Small intestine (tissue), 7 donors: ENCODE data around the gene SLC16A3. TPM values are rescaled to one million over a fixed set of nuclear protein-coding genes. Genes with fewer than 3 reads are reported as not detected.

Experiments used
- DNase-seq, 2 donors: peaks; one replicate each; pipeline versions ENCODE4 v3.0.0 to v3.0.0-alpha.2; 2013
- FAIRE-seq: peaks from 2 replicates; lab custom pipeline; 2012; peaks lifted over from hg19 to GRCh38; lab: Jason Lieb, UNC
- H3K27ac ChIP-seq, 3 donors: one replicate each; pipeline ENCODE4 v1.5.1; 2013; ENCODE audit warnings: low read length in 2 of 3, mild to moderate bottlenecking in 2 of 3, control low read depth in 1 of 3, inconsistent platforms in 1 of 3, low read depth in 1 of 3, moderate library complexity in 1 of 3
- H3K27me3 ChIP-seq, 3 donors: one replicate each; pipeline ENCODE4 v1.6.1; 2013; ENCODE audit warnings: low read length in 3 of 3, inconsistent platforms in 1 of 3; ENCODE audit not compliant: control insufficient read depth in 3 of 3, insufficient read depth in 3 of 3
- H3K36me3 ChIP-seq, 3 donors: one replicate each; pipeline ENCODE4 v1.6.1; 2013; ENCODE audit warnings: low read length in 3 of 3, inconsistent platforms in 1 of 3, low read depth in 1 of 3, mild to moderate bottlenecking in 1 of 3, moderate library complexity in 1 of 3; ENCODE audit not compliant: control insufficient read depth in 3 of 3, insufficient read depth in 2 of 3
- H3K4me1 ChIP-seq, 3 donors: one replicate each; pipeline ENCODE4 v1.6.1; 2013; ENCODE audit warnings: low read length in 2 of 3, inconsistent platforms in 1 of 3, low read depth in 1 of 3, mild to moderate bottlenecking in 1 of 3, moderate library complexity in 1 of 3; ENCODE audit not compliant: control insufficient read depth in 3 of 3, insufficient read depth in 2 of 3
- H3K4me3 ChIP-seq, 3 donors: one replicate each; pipeline ENCODE4 v1.5.1; 2013; ENCODE audit warnings: low read length in 3 of 3, control low read depth in 1 of 3, inconsistent platforms in 1 of 3, low read depth in 1 of 3, mild to moderate bottlenecking in 1 of 3, moderate library complexity in 1 of 3
- H3K9me3 ChIP-seq, 2 donors: one replicate each; pipeline ENCODE4 v1.6.1; 2013; ENCODE audit warnings: low read depth in 1 of 2, low read length in 1 of 2; ENCODE audit not compliant: control insufficient read depth in 2 of 2, insufficient read depth in 1 of 2
- WGBS, 3 donors: extraction: QIAGEN DNeasy Blood & Tissue Kit; methylation state at CpG; one replicate each; pipeline ENCODE4 v1.1.7; 2013; 5-methylcytosine and 5-hydroxymethylcytosine counted together
- polyA plus RNA-seq, 4 donors: library from polyadenylated mRNA; stranded (reverse) in 3 of 4; unstranded in 1 of 4; fragments of 200-250 nt in 3 of 4; fragments of 120-200 nt in 1 of 4; gene quantifications; one replicate each; pipeline versions ENCODE4 v1.2.1 to v1.2.3, GENCODE V29; 2013
- donor health status: healthy with polysubstance abuse.
- donor health status: control.
- donor health status: control.
- donor health status: Bipolar disorder and iron deficiency.
- donor health status: healthy.

SLC16A3 gene
- polyA plus RNA-seq, 4 donors = 5.4 to 33.2 (median 14.5) TPM

DNA sequence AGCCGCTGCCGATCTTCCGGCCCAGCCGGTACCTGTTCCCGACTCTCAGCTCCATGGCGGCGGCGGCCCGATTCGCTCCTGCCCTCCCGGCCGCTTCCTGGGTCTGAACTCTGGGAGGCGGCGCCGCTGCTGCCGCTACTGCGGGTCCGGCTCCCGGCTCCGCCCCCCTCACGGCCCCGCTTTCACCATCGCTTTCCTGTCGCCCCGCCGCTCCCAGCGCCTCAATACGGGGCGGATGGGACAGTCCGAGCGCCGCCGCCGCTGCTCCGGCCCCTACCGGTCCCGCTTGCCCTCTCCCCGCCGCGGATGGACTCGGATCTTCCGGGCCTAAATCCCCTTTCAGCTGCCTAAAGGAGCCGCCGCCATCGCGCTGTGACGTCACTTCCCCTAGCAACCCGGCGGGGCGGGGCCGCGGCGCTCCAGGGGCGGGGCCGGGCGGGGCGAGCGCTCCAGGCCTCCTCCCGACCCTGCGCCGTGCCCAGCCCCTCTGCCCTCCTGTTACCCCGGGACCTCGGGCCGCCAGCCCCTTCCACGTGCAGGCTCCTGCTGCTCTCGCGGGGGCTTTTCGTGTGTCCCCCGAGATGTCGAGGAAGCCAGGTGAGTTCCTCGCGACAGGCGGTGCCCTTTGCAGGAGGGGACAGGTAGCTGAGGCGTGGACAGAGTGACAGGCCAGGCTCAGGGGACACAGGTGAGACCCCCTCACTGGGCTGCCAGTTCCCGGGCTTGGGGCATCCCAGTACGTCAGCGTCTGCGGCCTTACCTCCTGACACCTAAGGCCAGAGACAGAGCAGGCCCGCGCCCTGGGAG, 44.7 kb downstream of the SLC16A3 start, which contains the start of gene CSNK1D:
Gene CSNK1D (minus strand): TSS at position 374 of the 807 bp plus-strand sequence. CDS start 319 bp downstream, at position 55.
- no peaks in the 10 kb centered on the region for H3K9me3 ChIP-seq
- peak within 1 kb of the TSS; percentile 91 to 99 (median 96) for H3K4me3 ChIP-seq
- FAIRE-seq (no peak), DNase-seq (peak; percentile 87 to 99)
- 3 to 5% (median 4%) methylated on average over 54 to 80 of the region's 80 CpGs for WGBS, 3 donors
- H3K27ac ChIP-seq = peak within 1 kb of the TSS; percentile 94 to 97 (median 96)
- H3K27me3 ChIP-seq = no peaks in the 10 kb centered on the region
- H3K4me1 ChIP-seq = peaks cover 8 to 58% (median 16%) of the 10 kb centered on the region in 3 donors
- H3K36me3 ChIP-seq = peaks cover 0 to 53% (median 2%) of the 10 kb centered on the region in 3 donors

DNA sequence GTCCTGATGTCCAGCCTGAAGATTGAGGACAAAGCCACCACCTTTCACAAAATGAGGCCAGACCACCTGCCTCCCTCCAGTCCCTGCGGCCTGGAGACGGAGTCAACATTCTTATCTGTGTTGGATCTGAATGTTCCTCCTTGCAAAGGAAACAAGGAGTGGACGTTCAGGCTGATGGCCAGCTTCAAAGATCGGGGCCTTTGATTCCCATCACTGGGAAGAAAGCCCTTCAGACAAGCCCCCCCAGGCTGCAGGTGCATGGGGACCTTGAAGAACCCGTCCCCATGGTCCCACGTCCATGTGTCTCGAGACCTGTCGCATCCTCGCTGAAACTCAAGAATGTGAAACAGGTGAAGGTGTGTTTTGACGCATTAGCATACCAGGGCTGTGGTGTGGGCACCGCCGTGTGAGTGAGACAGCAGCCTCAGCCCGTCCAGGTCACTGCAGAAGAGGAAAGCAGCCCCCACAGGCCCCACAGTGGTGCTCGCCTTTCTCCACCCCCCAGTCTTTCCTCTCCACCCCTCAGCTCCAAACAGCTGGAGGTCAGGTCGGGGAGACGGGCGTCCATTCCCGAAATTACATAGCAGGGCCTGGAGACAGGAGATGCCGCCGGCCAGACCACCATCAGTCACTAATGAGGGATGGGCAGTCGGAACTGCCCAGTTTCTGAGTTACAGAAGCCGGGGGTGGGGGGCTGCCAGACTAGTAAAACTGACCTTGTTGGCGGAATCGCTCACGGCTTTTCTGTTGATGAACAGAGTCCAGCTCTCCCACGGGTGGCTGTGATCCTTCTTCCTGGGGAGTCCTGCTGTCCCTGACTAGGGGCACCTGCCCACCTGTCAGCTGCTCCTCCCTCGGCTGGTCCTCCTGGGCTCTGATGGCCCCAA, 45.5 kb downstream of the SLC16A3 start:
- DNase-seq (no peak), FAIRE-seq (no peak)
- Histone ChIP-seq H3K4me3 (peak overlapping the region in 2 of 3 donors; percentile 91 to 96), H3K9me3 (peaks cover 0 to 7% of the 10 kb centered on the region in 2 donors), H3K36me3 (peaks cover 0 to 45% (median 2%) of the 10 kb centered on the region in 3 donors), H3K27ac (peak overlapping the region in 1 of 3 donors; percentile 75), H3K4me1 (peaks cover 8 to 58% (median 14%) of the 10 kb centered on the region in 3 donors), H3K27me3 (no peaks in the 10 kb centered on the region)
- WGBS, 3 donors = 20 to 59% (median 34%) methylated on average over 26 to 27 of the region's 27 CpGs

DNA sequence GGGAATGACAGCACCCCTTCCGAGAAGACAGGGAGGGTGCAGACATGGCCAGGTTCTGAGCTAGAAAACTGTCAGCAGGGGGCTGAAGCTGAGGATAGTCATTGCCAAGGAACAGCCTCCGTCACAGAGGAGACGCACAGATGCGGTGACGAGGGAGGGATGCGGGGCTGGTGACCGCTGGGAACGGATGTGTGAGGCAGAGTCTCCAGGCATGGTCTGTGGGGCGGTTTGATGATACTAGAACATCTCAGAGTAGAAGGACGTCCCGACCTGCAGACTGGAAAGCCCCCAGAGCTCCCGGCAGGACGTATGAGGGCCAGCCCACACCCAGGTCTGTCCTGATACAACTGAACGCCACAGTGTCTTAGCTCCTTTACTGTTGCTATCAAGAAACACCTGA, 46.5 kb downstream of the SLC16A3 start:
- H3K36me3 ChIP-seq = peaks cover 0 to 35% (median 0%) of the 10 kb centered on the region in 3 donors
- H3K9me3 ChIP-seq = peaks cover 0 to 7% of the 10 kb centered on the region in 2 donors
- no peak overlapping the region for H3K27ac ChIP-seq
- FAIRE-seq (no peak), DNase-seq (no peak)
- peaks cover 8 to 49% (median 10%) of the 10 kb centered on the region in 3 donors for H3K4me1 ChIP-seq
- WGBS, 3 donors = 79 to 92% (median 84%) methylated on average over 14 of the region's 14 CpGs
- H3K27me3 ChIP-seq = no peaks in the 10 kb centered on the region
- no peak overlapping the region for H3K4me3 ChIP-seq

DNA sequence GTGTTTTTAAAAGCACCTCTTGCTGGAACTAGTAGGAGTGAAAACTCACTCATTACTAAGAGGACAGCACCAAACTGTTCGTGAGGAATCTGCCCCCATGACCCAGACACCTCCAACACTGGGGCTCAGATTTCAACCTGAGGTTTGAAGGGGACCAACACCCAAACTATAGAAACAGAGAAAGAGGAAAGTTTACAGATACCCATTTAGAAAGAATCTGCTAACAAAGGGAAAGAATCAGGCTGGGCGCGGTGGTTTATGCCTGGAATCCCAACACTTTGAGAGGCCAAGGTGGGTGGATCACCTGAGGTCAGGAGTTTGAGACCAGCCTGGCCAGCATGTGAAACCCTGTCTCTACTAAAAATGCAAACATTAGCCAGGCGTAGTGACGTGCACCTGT, 48.1 kb downstream of the SLC16A3 start:
- DNase-seq (no peak), FAIRE-seq (no peak)
- H3K36me3 ChIP-seq = peaks cover 0 to 19% (median 0%) of the 10 kb centered on the region in 3 donors
- no peak overlapping the region for H3K27ac ChIP-seq
- H3K9me3 ChIP-seq = peaks cover 0 to 7% of the 10 kb centered on the region in 2 donors
- H3K4me3 ChIP-seq = no peak overlapping the region
- peaks cover under 1 to 34% (median 4%) of the 10 kb centered on the region in 3 donors for H3K4me1 ChIP-seq
- H3K27me3 ChIP-seq = no peaks in the 10 kb centered on the region
- 71 to 89% (median 86%) methylated on average over 5 of the region's 5 CpGs for WGBS, 3 donors

DNA sequence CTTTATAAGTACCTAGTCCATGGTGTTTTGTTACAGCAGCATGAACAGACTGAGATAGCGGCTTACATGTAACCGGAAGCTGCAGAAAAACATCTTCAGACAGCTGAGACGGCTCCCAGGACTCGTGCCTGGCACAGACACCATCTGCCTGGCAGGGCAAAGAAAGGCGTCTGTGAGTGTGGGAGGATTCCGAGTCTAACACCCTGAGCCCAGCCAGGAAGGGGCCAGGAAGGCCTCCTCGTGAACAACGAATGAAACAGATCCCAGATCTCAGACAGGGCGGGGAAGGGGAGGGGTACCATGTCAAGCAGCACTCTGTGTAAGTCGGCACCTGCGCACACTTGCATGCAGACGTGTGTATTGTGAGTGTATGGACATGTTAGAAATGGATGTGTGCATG, 49.0 kb downstream of the SLC16A3 start:
- peaks cover 0 to 33% (median 4%) of the 10 kb centered on the region in 3 donors for H3K4me1 ChIP-seq
- H3K36me3 ChIP-seq = peaks cover 0 to 14% (median 0%) of the 10 kb centered on the region in 3 donors
- DNase-seq (no peak), FAIRE-seq (no peak)
- H3K27me3 ChIP-seq = no peaks in the 10 kb centered on the region
- no peak overlapping the region for H3K27ac ChIP-seq
- 75 to 85% (median 80%) methylated on average over 12 of the region's 12 CpGs for WGBS, 3 donors
- H3K4me3 ChIP-seq = no peak overlapping the region
- H3K9me3 ChIP-seq = peaks cover 0 to 7% of the 10 kb centered on the region in 2 donors

DNA sequence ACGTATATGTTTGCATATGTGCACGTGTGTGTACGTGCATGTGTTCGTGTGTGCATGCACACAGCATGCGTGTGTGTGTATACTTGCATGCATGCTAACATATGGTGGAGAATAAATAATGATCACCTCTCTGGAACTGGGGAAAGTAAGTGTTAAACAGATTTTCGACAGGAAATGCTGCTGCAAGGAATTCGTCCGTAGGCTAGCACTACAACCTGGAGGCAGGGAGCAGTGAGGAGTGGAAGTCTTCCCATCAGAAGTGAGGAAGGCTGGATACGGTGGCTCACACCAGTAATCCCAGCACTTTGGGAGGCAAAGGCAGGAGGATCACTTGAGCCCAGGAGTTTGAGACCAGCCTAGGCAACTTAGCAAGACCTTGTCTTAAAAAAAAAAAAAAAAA, 49.5 kb downstream of the SLC16A3 start:
- peaks cover 0 to 37% (median 4%) of the 10 kb centered on the region in 3 donors for H3K4me1 ChIP-seq
- peaks cover 0 to 7% of the 10 kb centered on the region in 2 donors for H3K9me3 ChIP-seq
- DNase-seq (peak in 1 of 2 donors; percentile 46), FAIRE-seq (no peak)
- WGBS, 3 donors = 69 to 76% (median 75%) methylated on average over 9 of the region's 9 CpGs
- H3K36me3 ChIP-seq = peaks cover 0 to 14% (median 0%) of the 10 kb centered on the region in 3 donors
- H3K27ac ChIP-seq = peak overlapping the region in 1 of 3 donors; percentile 73
- no peaks in the 10 kb centered on the region for H3K27me3 ChIP-seq
- no peak overlapping the region for H3K4me3 ChIP-seq

DNA sequence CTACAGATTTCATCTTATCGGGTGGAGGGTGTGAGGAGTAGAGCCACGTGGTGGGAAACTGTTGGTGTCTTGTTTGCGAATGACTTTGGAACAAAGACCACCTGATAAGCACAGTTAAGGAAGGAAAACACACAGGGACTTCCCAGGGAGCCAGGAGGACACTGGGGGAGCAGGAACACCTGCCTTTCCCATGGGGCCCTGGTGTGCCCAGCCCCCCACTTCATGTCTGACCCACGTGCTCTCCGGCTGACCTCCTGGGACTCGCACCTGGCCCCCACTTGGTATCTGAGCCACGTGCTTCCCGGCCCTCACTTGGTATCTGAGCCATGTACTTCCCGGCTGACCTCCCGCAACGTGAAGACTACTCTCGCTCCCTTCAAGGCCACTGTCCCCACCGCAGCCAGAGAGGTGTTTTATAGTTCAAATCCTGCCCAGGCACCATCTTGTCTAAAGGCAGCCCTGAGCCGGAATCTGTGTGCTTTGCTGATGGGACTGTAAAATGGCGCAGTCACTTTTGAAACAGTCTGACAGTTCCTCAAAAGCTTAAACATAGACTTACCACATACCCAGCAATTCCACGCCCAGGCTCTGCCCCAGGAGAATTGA, 50.0 kb downstream of the SLC16A3 start:
- H3K36me3 ChIP-seq = peaks cover 0 to 14% (median 0%) of the 10 kb centered on the region in 3 donors
- H3K27me3 ChIP-seq = no peaks in the 10 kb centered on the region
- peak overlapping the region in 2 of 3 donors; percentile 55 to 73 for H3K27ac ChIP-seq
- peaks cover 0 to 37% (median 4%) of the 10 kb centered on the region in 3 donors for H3K4me1 ChIP-seq
- no peak overlapping the region for H3K4me3 ChIP-seq
- WGBS, 3 donors = 28 to 62% (median 43%) methylated on average over 16 of the region's 16 CpGs
- DNase-seq = peak in 1 of 2 donors; percentile 83
- FAIRE-seq = no peak
- peaks cover 0 to 7% of the 10 kb centered on the region in 2 donors for H3K9me3 ChIP-seq
